Neural crest cell (in vitro differentiated cells): ENCODE measurements around the gene PPP2R5D. TPM values are rescaled to one million over a fixed set of nuclear protein-coding genes. Genes with fewer than 3 reads are reported as not detected.

Experiments used
- DNase-seq: peaks from one replicate; pipeline ENCODE4 v3.0.0; 2021; ENCODE audit warnings: low read depth, mixed read lengths, low spot score
- H3K27ac Mint-ChIP-seq: one replicate; pipeline ENCODE4 v1.8.0; 2021; ENCODE audit warnings: mild to moderate bottlenecking, mixed read lengths; ENCODE audit not compliant: unreplicated experiment
- H3K27me3 Mint-ChIP-seq: 2 replicates; pipeline ENCODE4 v1.8.0; 2021; ENCODE audit warnings: low read depth, mild to moderate bottlenecking, mixed read lengths
- H3K36me3 Mint-ChIP-seq: 2 replicates; pipeline ENCODE4 v1.8.0; 2021; ENCODE audit warnings: low read depth, mild to moderate bottlenecking, mixed read lengths
- H3K4me1 Mint-ChIP-seq: 2 replicates; pipeline ENCODE4 v1.8.0; 2021; ENCODE audit warnings: mixed read lengths
- H3K4me3 Mint-ChIP-seq: one replicate; pipeline ENCODE4 v1.8.0; 2021; ENCODE audit warnings: mild to moderate bottlenecking, mixed read lengths
- H3K9me3 Mint-ChIP-seq: 2 replicates; pipeline ENCODE4 v1.8.0; 2021; ENCODE audit warnings: mixed read lengths
- CTCF ChIP-seq: fragments of 200-600 bp; sonication (generic); conservative IDR thresholded peaks from 2 replicates; pipeline ENCODE4 v1.5.0; 2021; ENCODE audit warnings: antibody characterized with exemption, mild to moderate bottlenecking
- total RNA-seq: library from RNA; stranded (reverse); gene quantifications from 2 replicates; pipeline ENCODE4 v1.2.1, GENCODE V29; 2021

PPP2R5D gene
- total RNA-seq, 1 donor from 2014 or later: 67.5 TPM

GRCh38 chr6:42967228-42967627 lies 17.1 kb upstream of the PPP2R5D start:
- no peaks in the 10 kb centered on the region for H3K4me1 Mint-ChIP-seq
- H3K27ac Mint-ChIP-seq: no peak overlapping the region
- no peak overlapping the region for H3K4me3 Mint-ChIP-seq
- DNase-seq: no peak
- no peaks in the 10 kb centered on the region for H3K36me3 Mint-ChIP-seq
- peaks cover 6% of the 10 kb centered on the region for H3K27me3 Mint-ChIP-seq
- no peak for TF ChIP-seq CTCF
- no peaks in the 10 kb centered on the region for H3K9me3 Mint-ChIP-seq

- Mint-ChIP-seq H3K36me3 (no peaks in the 10 kb centered on the region), H3K27me3 (no peaks in the 10 kb centered on the region), H3K4me1 (no peaks in the 10 kb centered on the region), H3K4me3 (no peak overlapping the region), H3K27ac (no peak overlapping the region), H3K9me3 (no peaks in the 10 kb centered on the region)
- no peak for DNase-seq
- no peak for TF ChIP-seq CTCF
Observed at GRCh38 chr6:42968126-42968701, 16.2 kb upstream of the PPP2R5D start.

- DNase-seq: no peak
- TF ChIP-seq CTCF: no peak
- H3K9me3 Mint-ChIP-seq: no peaks in the 10 kb centered on the region
- no peaks in the 10 kb centered on the region for H3K4me1 Mint-ChIP-seq
- H3K27me3 Mint-ChIP-seq: no peaks in the 10 kb centered on the region
- H3K27ac Mint-ChIP-seq: no peak overlapping the region
- peaks cover 1% of the 10 kb centered on the region for H3K36me3 Mint-ChIP-seq
- H3K4me3 Mint-ChIP-seq: no peak overlapping the region
Observed at GRCh38 chr6:42968783-42969182, 15.6 kb upstream of the PPP2R5D start.

GRCh38 chr6:42969431-42969830 lies 14.9 kb upstream of the PPP2R5D start:
- no peak overlapping the region for H3K4me3 Mint-ChIP-seq
- no peaks in the 10 kb centered on the region for H3K27me3 Mint-ChIP-seq
- peaks cover 4% of the 10 kb centered on the region for H3K36me3 Mint-ChIP-seq
- no peaks in the 10 kb centered on the region for H3K9me3 Mint-ChIP-seq
- H3K4me1 Mint-ChIP-seq: no peaks in the 10 kb centered on the region
- DNase-seq: no peak
- H3K27ac Mint-ChIP-seq: no peak overlapping the region
- TF ChIP-seq CTCF: no peak

- Mint-ChIP-seq H3K4me1 (no peaks in the 10 kb centered on the region), H3K27me3 (no peaks in the 10 kb centered on the region), H3K4me3 (no peak overlapping the region), H3K36me3 (peaks cover 4% of the 10 kb centered on the region), H3K27ac (peak overlapping the region; percentile 78), H3K9me3 (no peaks in the 10 kb centered on the region)
- no peak for DNase-seq
- TF ChIP-seq CTCF: no peak
Observed at GRCh38 chr6:42969934-42970333, 14.4 kb upstream of the PPP2R5D start.
